GM23338 (cell line): ENCODE results near the gene COX14. TPM values are rescaled to one million over a fixed set of nuclear protein-coding genes. Genes with fewer than 3 reads are reported as not detected.

Experiments
- ATAC-seq: fragments of 200-7000 bp; cut with Tn5 transposase; 3 replicates; pipeline ENCODE4 v1.9.1; 2020
- DNase-seq: peaks from one replicate; pipeline ENCODE4 v3.0.0-alpha.2; 2015; ENCODE audit warnings: low spot score
- H2AFZ ChIP-seq: fragments of 200-600 bp; sonication (generic); 2 replicates; pipeline ENCODE4 v1.8.0; 2016; ENCODE audit warnings: antibody characterized with exemption, mild to moderate bottlenecking, moderate library complexity
- H3F3A ChIP-seq: fragments of 200-600 bp; sonication (generic); replicated peaks from 2 replicates; pipeline ENCODE4 v1.8.0; 2017; ENCODE audit warnings: antibody characterized with exemption, mixed run types, low read depth
- H3K27ac ChIP-seq: fragments of 200-600 bp; sonication (generic); 2 replicates; pipeline ENCODE4 v1.6.1; 2016; ENCODE audit warnings: low read depth
- H3K27me3 ChIP-seq: fragments of 200-600 bp; sonication (generic); 2 replicates; pipeline ENCODE4 v1.8.0; 2016; ENCODE audit warnings: mild to moderate bottlenecking, mixed run types, moderate library complexity; ENCODE audit not compliant: insufficient read depth
- H3K36me3 ChIP-seq: fragments of 200-600 bp; sonication (generic); 2 replicates; pipeline ENCODE4 v1.8.0; 2016; ENCODE audit warnings: mild to moderate bottlenecking; ENCODE audit not compliant: insufficient read depth
- H3K4me1 ChIP-seq: fragments of 200-600 bp; sonication (generic); 2 replicates; pipeline ENCODE4 v1.8.0; 2016; ENCODE audit warnings: mild to moderate bottlenecking, moderate library complexity; ENCODE audit not compliant: insufficient read depth
- H3K4me2 ChIP-seq: fragments of 200-600 bp; sonication (generic); 2 replicates; pipeline ENCODE4 v1.7.1; 2017; ENCODE audit warnings: mixed run types
- H3K4me3 ChIP-seq: fragments of 200-600 bp; sonication (generic); 2 replicates; pipeline ENCODE4 v1.6.1; 2016; ENCODE audit warnings: mixed run types
- H3K79me2 ChIP-seq: fragments of 200-600 bp; sonication (generic); replicated peaks from 2 replicates; pipeline ENCODE4 v1.8.0; 2017; ENCODE audit warnings: mild to moderate bottlenecking; ENCODE audit not compliant: insufficient read depth
- H3K9me2 ChIP-seq: fragments of 200-600 bp; sonication (generic); 2 replicates; pipeline ENCODE4 v1.8.0; 2017; ENCODE audit not compliant: insufficient read depth
- H4K20me1 ChIP-seq: fragments of 200-600 bp; sonication (generic); replicated peaks from 2 replicates; pipeline ENCODE4 v1.8.0; 2017; ENCODE audit warnings: mild to moderate bottlenecking; ENCODE audit not compliant: insufficient read depth
- H3K27ac Mint-ChIP-seq: 2 replicates; pipeline ENCODE4 v1.8.0; 2020; ENCODE audit warnings: inconsistent platforms, mild to moderate bottlenecking, moderate library complexity, mixed read lengths
- H3K27me3 Mint-ChIP-seq: 3 replicates; pipeline ENCODE4 v1.8.0; 2022; ENCODE audit warnings: low read depth, mild to moderate bottlenecking, moderate library complexity, mixed read lengths, inconsistent platforms; ENCODE audit not compliant: insufficient read depth, poor library complexity
- H3K36me3 Mint-ChIP-seq: 3 replicates; pipeline ENCODE4 v1.8.0; 2021; ENCODE audit warnings: low read depth, mild to moderate bottlenecking, inconsistent platforms, moderate library complexity, mixed read lengths
- H3K4me1 Mint-ChIP-seq: 3 replicates; pipeline ENCODE4 v1.8.0; 2020; ENCODE audit warnings: mild to moderate bottlenecking, inconsistent platforms, mixed read lengths
- H3K4me3 Mint-ChIP-seq: 3 replicates; pipeline ENCODE4 v1.8.0; 2021; ENCODE audit warnings: moderate library complexity, mild to moderate bottlenecking, inconsistent platforms, mixed read lengths
- H3K9me3 Mint-ChIP-seq: 3 replicates; pipeline ENCODE4 v1.8.0; 2020; ENCODE audit warnings: moderate library complexity, mild to moderate bottlenecking, inconsistent platforms, mixed read lengths
- CREB1 ChIP-seq: fragments of 250-450 bp; sonication (Bioruptor Pico); IDR thresholded peaks from 2 replicates; pipeline ENCODE4 v1.5.0; 2020; ENCODE audit warnings: low read depth, mild to moderate bottlenecking, moderate library complexity
- EZH2 ChIP-seq: fragments of 200-600 bp; sonication (generic); IDR thresholded peaks from one replicate; pipeline ENCODE4 v1.8.0; 2017; ENCODE audit warnings: antibody characterized with exemption, mild to moderate bottlenecking, low read depth; ENCODE audit not compliant: unreplicated experiment
- EZH2phosphoT487 ChIP-seq: fragments of 200-600 bp; sonication (generic); IDR thresholded peaks from one replicate; pipeline ENCODE4 v1.8.1; 2018; ENCODE audit warnings: antibody characterized with exemption; ENCODE audit not compliant: unreplicated experiment
- JUNB ChIP-seq: IDR thresholded peaks from one replicate; pipeline ENCODE4 v1.6.1; 2016; ENCODE audit warnings: antibody characterized with exemption; ENCODE audit not compliant: unreplicated experiment
- NANOG ChIP-seq: IDR thresholded peaks from 2 replicates; pipeline ENCODE4 v1.6.1; 2016; ENCODE audit warnings: antibody characterized with exemption, borderline replicate concordance
- POLR2AphosphoS5 ChIP-seq: IDR thresholded peaks from 2 replicates; pipeline ENCODE4 v1.6.1; 2016; ENCODE audit warnings: antibody characterized with exemption, low read depth
- STAT1 ChIP-seq: IDR thresholded peaks from one replicate; pipeline ENCODE4 v1.6.1; 2016; ENCODE audit warnings: antibody characterized with exemption; ENCODE audit not compliant: unreplicated experiment
- ZNF114 ChIP-seq: fragments of 250-450 bp; sonication (Bioruptor Pico); IDR thresholded peaks from 2 replicates; pipeline ENCODE4 v1.5.0; 2020; ENCODE audit warnings: mild to moderate bottlenecking, moderate library complexity
- ZNF331 ChIP-seq: fragments of 250-450 bp; sonication (Bioruptor Pico); IDR thresholded peaks from 2 replicates; pipeline ENCODE4 v1.5.0; 2020; ENCODE audit warnings: low read depth, mild to moderate bottlenecking, moderate library complexity
- polyA plus RNA-seq: library from polyadenylated mRNA; unstranded; fragments of >200 nt; fragmentation: Nextera tagmentation; extraction: Ambion mirVana; gene quantifications from 2 replicates; pipeline ENCODE4 v1.2.1, GENCODE V29; 2016
- total RNA-seq: library from RNA; depleted of rRNA; stranded (reverse); fragments of >200 nt; shearing (Covaris generic); gene quantifications from 2 replicates; pipeline ENCODE4 v1.2.3, GENCODE V29; 2014
- TF ChIP-seq, protein P1 (sequence below): IDR thresholded peaks from 2 replicates; pipeline ENCODE4 v1.6.1; 2016; ENCODE audit warnings: antibody characterized with exemption
- TF ChIP-seq, protein P2 (sequence below): IDR thresholded peaks from one replicate; pipeline ENCODE4 v1.6.1; 2018; ENCODE audit warnings: antibody characterized with exemption; ENCODE audit not compliant: unreplicated experiment
- TF ChIP-seq, protein P3 (sequence below), 2 experiments: fragments of 200-600 bp in 1 of 2; sonication (generic) in 1 of 2; conservative IDR thresholded peaks; 2 replicates each; pipeline versions ENCODE4 v1.5.1 to v1.6.1; 2016 to 2017; ENCODE audit warnings: antibody characterized with exemption in 2 of 2, low read depth in 2 of 2, mild to moderate bottlenecking in 2 of 2, moderate library complexity in 1 of 2

The COX14 gene
- total and polyA plus RNA-seq, 2 experiments from 2014 or later: 43.7 to 73.5 TPM

DNA sequence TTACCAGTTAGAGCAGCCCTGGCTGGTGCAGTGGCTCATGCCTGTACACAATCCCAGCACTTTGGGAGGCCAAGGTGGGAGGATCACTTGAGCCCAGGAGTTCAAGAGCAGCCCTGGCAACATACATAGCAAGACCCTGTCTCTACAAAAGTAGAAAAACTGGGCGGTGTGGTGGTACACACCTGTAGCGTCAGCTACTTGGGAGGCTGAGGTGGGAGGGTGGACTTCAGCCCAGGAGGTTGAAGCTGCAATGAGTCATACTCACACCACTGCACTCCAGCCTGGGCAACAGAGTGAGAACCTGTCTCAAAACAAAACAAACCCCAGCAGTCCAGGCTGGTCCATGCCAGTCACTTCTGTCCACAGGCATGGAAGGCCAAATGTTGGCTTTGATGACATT, 7.4 kb downstream of the COX14 start:
- Histone ChIP-seq H3F3A (no peaks in the 10 kb centered on the region), H3K4me1 (no peaks in the 10 kb centered on the region), H3K36me3 (no peaks in the 10 kb centered on the region), H2AFZ (no peak overlapping the region), H3K4me2 (no peak overlapping the region), H3K9me2 (no peaks in the 10 kb centered on the region), H3K27ac (no peak overlapping the region), H3K27me3 (no peaks in the 10 kb centered on the region), H4K20me1 (no peaks in the 10 kb centered on the region; the same call in 1 of the 2 replicates), H3K4me3 (no peak overlapping the region), H3K79me2 (peaks cover 14% of the 10 kb centered on the region)
- ATAC-seq (no peak), DNase-seq (no peak)
- H3K27ac Mint-ChIP-seq: no peak overlapping the region
- no peak for TF ChIP-seq POLR2AphosphoS5
- TF ChIP-seq, protein P1, sequence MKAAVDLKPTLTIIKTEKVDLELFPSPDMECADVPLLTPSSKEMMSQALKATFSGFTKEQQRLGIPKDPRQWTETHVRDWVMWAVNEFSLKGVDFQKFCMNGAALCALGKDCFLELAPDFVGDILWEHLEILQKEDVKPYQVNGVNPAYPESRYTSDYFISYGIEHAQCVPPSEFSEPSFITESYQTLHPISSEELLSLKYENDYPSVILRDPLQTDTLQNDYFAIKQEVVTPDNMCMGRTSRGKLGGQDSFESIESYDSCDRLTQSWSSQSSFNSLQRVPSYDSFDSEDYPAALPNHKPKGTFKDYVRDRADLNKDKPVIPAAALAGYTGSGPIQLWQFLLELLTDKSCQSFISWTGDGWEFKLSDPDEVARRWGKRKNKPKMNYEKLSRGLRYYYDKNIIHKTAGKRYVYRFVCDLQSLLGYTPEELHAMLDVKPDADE: no peak
- peaks cover 2% of the 10 kb centered on the region; the same call in 1 of the 3 replicates for H3K4me1 Mint-ChIP-seq
- peaks cover 2% of the 10 kb centered on the region; the same call in 2 of the 3 replicates for H3K36me3 Mint-ChIP-seq
- no peak overlapping the region for H3K4me3 Mint-ChIP-seq
- no peaks in the 10 kb centered on the region for H3K27me3 Mint-ChIP-seq
- peaks cover 1% of the 10 kb centered on the region; the same call in 1 of the 3 replicates for H3K9me3 Mint-ChIP-seq

DNA sequence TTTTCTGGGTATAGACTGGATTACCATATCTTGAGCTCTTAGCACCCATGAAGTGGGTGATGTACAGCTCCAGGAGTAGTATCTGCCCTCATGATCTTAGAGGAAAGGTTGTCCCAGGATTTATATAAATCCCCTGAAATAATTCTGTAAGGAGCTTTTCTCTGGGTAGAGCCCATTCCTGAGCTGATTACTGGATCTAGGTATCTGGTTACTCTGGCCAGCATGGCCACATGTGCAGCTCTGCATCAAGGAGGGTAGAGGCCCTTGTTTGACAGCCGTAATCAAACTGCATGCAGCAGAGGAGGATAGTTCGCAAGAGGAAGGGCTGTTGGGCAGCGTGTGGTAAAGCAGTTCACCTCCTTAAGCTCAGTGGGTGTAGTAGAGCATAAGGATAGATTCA, 8.5 kb downstream of the COX14 start:
- no peaks in the 10 kb centered on the region; the same call in 2 of the 3 replicates for H3K36me3 Mint-ChIP-seq
- Histone ChIP-seq H3K4me2 (no peak overlapping the region), H3K36me3 (no peaks in the 10 kb centered on the region), H3K4me1 (no peaks in the 10 kb centered on the region), H3K27ac (no peak overlapping the region), H3K79me2 (peaks cover 7% of the 10 kb centered on the region; the same call in 1 of the 2 replicates), H2AFZ (no peak overlapping the region), H3K4me3 (no peak overlapping the region), H3K27me3 (no peaks in the 10 kb centered on the region), H4K20me1 (peaks cover 4% of the 10 kb centered on the region; the same call in 1 of the 2 replicates), H3K9me2 (no peaks in the 10 kb centered on the region), H3F3A (no peaks in the 10 kb centered on the region)
- no peak for ATAC-seq
- no peaks in the 10 kb centered on the region for H3K9me3 Mint-ChIP-seq
- H3K27me3 Mint-ChIP-seq: no peaks in the 10 kb centered on the region
- H3K4me1 Mint-ChIP-seq: no peaks in the 10 kb centered on the region
- DNase-seq: no peak
- H3K4me3 Mint-ChIP-seq: no peak overlapping the region
- no peak overlapping the region; the same call in 1 of the 2 replicates for H3K27ac Mint-ChIP-seq
- TF ChIP-seq, protein P1: no peak
- TF ChIP-seq NANOG (no peak), STAT1 (no peak), CREB1 (no peak), ZNF114 (CRISPR knock-in tag) (no peak), EZH2phosphoT487 (no peak), POLR2AphosphoS5 (no peak), JUNB (no peak), ZNF331 (no peak), EZH2 (no peak)
- TF ChIP-seq, protein P2, sequence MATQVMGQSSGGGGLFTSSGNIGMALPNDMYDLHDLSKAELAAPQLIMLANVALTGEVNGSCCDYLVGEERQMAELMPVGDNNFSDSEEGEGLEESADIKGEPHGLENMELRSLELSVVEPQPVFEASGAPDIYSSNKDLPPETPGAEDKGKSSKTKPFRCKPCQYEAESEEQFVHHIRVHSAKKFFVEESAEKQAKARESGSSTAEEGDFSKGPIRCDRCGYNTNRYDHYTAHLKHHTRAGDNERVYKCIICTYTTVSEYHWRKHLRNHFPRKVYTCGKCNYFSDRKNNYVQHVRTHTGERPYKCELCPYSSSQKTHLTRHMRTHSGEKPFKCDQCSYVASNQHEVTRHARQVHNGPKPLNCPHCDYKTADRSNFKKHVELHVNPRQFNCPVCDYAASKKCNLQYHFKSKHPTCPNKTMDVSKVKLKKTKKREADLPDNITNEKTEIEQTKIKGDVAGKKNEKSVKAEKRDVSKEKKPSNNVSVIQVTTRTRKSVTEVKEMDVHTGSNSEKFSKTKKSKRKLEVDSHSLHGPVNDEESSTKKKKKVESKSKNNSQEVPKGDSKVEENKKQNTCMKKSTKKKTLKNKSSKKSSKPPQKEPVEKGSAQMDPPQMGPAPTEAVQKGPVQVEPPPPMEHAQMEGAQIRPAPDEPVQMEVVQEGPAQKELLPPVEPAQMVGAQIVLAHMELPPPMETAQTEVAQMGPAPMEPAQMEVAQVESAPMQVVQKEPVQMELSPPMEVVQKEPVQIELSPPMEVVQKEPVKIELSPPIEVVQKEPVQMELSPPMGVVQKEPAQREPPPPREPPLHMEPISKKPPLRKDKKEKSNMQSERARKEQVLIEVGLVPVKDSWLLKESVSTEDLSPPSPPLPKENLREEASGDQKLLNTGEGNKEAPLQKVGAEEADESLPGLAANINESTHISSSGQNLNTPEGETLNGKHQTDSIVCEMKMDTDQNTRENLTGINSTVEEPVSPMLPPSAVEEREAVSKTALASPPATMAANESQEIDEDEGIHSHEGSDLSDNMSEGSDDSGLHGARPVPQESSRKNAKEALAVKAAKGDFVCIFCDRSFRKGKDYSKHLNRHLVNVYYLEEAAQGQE: no peak
- TF ChIP-seq, protein P3, sequence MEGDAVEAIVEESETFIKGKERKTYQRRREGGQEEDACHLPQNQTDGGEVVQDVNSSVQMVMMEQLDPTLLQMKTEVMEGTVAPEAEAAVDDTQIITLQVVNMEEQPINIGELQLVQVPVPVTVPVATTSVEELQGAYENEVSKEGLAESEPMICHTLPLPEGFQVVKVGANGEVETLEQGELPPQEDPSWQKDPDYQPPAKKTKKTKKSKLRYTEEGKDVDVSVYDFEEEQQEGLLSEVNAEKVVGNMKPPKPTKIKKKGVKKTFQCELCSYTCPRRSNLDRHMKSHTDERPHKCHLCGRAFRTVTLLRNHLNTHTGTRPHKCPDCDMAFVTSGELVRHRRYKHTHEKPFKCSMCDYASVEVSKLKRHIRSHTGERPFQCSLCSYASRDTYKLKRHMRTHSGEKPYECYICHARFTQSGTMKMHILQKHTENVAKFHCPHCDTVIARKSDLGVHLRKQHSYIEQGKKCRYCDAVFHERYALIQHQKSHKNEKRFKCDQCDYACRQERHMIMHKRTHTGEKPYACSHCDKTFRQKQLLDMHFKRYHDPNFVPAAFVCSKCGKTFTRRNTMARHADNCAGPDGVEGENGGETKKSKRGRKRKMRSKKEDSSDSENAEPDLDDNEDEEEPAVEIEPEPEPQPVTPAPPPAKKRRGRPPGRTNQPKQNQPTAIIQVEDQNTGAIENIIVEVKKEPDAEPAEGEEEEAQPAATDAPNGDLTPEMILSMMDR (conservative IDR thresholded peaks at IDR 0.05; ENCODE audit: low read depth in 2 of 2): no peak
